ENCODE measurements around the gene KRT72. TPM values are rescaled to one million over a fixed set of nuclear protein-coding genes. Genes with fewer than 3 reads are reported as not detected.
"Not testable (repeated sequence)": the region's sequence is repeated elsewhere in the genome, so short reads cannot be mapped to it uniquely, and the experiment has no call there.

The KRT72 gene
- total RNA-seq, 1 experiment from 2014 or later, result not detected

DNA sequence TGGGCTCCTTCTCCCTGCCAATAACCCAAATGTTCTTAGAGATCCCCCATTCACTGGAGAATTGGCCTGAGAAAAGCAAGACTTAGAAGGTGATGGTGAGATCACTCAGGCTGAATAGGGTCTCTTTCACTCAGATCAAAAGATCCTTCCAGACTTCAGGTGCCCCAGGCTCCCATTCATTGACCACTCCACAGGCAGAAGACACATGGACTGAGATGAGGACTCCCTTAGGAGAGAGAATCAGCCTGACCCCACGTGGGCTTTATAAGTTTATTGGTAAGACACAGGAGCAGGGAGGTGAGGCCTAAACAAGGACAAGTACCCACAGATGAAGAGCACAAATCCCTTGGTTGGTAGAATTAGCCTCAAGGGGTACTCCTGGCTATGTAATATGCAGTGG is 6.1 kb upstream of the KRT72 start:
- no peak for DNase-seq (ENCODE audit: low spot score)

DNA sequence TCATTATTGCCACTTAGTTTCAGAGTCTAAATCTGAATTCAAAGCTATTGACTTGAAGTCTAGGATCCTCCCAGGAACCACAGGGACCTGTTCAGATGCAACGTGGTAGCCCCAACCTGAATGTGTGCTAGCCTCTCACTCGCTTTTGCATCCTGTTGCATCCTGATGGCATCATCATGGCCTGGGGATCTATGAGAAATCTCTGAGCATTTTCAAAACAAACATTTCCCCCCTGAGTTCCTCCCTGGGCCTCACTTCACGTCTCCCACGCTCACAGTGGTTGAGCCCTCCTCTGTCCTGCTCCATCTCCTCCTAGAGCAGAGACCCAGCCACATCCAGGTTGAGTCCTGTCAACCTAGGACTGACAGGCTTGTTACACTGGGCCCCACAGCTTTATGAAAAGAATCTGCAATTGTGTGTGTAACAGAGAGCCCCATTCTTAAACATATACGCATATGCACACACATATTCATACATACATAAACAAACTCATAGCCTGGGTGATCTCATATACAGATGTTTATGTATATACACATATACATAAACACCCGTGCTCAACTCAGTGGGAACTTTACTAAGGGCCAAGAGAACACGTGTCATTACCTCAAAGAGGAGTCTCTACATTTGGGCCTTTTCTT is 5.4 kb upstream of the KRT72 start:
- no peak for DNase-seq (ENCODE audit: low spot score)

DNA sequence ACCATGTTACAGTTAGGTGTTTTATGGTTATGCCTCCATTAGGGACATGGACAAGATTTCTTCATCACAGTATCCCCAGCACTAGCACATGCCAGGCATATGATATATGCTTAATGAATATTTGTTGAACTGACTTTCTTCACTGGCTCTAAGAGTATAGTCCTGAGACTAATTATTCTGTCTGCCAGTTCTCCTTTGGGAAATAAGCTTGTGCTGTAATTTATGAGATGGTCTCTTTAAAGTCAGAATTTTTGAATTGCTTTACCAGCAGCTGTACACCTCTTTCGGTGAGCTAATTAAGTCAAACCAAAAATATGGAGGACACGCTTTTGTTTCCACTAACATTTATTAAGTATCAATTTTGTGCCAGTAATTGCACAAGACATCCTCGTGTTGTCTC is 4.8 kb upstream of the KRT72 start:
- no peak for DNase-seq (ENCODE audit: low spot score)

DNA sequence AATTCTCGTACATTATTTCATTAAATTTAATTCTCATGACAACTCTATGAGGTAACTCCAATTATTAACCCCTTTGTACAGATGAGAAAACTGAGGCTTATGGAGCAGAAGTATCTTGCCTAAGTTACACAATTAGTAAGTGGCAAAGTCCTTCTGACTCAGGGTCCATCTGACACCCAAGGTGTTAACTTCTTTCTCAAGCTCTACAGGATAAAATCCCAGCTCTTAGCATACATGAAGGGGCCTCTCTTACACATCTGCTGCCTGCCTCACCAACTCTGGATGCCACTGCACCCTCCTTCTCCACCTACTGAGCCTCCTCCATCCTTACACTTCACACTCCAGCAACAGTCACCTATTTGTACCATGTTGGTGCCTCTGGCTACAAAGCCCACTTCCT is 4.3 kb upstream of the KRT72 start:
- no peak for DNase-seq (ENCODE audit: low spot score)

DNA sequence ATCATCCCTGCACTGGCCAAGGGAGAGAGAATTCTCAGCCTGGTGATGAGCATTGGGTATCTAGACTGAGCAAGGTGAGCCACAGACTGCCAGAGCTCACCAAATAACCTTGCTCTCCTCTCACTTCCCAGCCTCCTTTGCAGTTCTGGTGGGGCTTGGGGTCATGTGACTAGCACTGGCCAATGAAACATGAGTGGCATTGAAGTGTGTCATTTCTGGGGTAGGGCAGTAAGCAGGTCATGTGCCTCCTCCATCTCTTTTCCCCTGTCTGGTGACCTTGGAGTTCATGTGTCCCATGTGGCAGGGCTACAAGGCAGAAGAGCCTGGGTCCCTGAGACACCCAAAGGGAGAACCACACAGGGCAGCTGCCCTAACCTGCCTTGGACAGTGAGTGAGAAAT is 3.6 kb upstream of the KRT72 start:
- no peak for DNase-seq (ENCODE audit: low spot score)

DNA sequence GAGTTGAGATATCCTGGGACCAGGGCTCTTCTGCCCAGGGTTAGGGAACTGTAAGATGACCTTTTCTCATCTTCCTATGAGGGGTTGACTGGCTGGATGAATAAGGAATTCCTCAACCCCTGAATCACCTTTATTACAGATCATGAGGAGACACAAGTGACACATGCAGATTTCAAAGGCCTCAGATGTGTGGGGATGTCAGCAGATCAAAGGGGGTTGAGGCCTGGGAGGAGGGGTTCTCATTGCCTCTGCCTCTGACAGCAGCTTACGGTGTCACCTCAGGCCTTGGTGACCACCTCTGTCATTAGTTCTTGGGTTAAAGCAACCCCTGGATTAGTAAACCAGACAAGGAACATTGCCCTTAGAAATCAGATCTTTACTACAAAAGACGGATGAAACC is 2.1 kb upstream of the KRT72 start:
- DNase-seq (ENCODE audit: low spot score), result no peak

DNA sequence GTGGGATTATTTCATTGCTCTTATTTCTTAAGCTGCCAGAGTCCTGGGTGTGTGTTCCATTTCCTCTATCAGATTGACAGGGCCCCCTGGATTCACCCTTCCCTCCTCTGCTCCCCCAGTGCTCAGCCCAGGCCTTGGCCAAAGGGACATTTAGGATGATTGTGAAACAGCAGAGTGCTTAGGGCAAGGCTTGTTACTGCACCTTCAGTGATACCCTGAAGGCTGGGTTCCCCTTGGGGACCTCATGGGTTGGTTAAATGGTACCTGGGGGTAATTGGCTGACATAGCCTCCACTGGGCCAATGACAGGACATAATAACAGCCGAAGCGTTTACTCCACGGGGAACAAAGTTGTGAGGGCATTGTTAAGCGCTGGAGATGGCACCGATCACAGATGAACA is 1.3 kb upstream of the KRT72 start:
- DNase-seq (ENCODE audit: low spot score), result no peak

DNA sequence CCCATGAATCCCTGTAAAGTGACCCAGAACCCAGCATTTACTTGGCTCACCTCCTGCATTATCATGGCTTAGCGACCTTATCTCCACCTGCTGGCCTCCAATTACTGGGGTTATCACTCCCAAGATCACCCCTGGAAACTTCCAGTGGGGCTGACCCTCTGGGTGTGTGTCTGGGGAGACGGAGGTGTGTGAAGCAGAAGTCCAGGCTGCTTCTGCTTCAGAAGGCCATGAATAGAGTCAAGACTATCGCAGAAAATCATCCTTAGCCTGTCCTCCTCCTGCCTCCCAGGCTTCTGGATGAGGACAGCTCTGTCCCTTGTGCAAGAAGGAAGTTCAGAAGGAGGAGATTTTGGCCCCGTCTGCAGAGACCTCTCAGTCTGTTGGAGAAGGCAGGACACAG is 408 bp upstream of the KRT72 start:
- no peak for DNase-seq (ENCODE audit: low spot score)

DNA sequence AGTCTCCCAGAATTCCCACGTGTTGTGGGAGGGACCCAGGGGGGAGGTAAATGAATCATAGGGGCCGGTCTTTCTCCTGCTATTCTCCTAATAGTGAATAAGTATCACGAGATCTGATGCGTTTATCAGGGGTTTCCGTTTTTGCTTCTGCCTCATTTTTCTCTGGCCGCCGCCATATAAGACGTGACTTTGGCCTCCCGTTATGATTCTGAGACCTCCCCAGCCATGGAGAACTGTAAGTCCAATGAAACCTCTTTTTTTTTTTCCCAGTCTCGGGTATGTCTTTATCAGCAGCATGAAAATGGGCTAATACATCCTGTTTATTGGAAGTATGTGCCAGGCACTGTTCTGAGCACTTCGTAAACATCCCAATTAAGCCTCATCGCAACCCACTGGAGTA is 788 bp downstream of the KRT72 start:
- no peak for DNase-seq (ENCODE audit: low spot score)

DNA sequence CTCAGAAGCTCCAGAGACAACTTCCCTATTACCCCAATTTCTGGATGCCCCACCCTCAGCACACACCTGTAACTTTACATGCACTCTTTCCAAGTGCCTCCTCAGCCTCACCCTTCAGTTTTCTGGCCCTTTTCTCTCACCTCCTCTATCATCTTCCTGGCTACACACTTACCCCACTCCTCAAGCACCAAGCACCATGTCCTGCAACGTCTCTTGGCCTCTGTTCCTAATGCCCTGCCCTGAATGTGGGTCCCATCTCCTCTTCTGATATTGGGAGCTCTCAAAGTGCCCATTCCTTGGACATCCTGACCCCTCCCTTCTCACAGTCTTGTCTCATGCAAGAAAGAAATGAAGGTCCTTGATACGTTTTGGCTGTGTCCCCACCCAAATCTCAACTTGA is 1.2 kb downstream of the KRT72 start:
- DNase-seq (ENCODE audit: low spot score), result no peak

DNA sequence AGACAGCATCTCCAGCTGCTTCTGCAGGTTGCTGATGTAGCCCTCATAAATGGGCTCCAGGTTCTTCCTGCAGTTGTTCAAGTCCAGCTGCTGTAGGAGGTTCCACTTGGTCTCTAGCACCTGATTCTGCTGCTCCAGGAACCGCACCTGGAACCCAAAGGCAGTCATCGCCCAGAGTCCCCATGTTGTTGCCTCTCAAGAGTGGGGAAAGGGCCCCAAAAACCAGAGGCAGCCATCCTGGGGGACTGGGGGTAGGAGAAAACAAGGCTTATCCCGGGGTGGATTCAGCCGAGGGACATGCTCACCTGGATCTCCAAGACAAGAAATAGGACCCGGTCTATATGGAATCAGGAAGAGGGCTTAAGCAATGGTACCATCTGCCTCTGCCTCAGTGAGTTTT is 2.3 kb downstream of the KRT72 start:
- no peak for DNase-seq (ENCODE audit: low spot score)

DNA sequence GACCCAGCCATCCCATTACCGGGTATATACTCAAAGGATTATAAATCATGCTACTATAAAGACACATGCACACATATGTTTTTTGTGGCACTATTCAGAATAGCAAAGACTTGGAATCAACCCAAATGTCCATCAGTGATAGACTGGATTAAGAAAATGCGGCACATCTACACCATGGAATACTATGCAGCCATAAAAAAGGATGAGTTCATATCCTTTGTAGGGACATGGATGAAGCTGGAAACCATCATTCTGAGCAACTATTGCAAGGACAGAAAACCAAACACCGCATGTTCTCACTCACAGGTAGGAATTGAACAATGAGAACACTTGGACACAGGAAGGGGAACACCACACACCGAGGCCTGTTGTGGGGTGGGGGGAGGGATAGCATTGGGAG is 7.0 kb downstream of the KRT72 start:
- not testable (repeated sequence) for DNase-seq (ENCODE audit: low spot score)

DNA sequence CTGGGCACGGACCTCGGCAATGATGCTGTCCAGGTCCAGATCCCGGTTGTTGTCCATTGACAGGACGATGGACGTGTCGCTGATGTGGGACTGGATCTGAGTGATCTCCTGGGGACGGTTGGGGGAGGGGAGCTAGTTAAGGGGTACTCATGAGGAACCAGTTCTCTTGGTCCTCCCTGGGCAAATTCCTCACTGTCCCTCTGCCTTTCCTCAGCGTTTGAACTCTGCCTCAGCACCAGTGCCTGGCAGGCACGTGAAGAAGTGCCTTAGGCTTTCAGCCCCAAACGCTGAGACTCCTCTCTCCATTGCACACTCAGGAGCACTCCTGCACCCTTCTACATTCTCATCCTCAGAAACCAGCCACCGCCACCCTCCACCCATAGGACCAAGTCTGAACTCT is 9.7 kb downstream of the KRT72 start:
- no peak for DNase-seq (ENCODE audit: low spot score)

DNA sequence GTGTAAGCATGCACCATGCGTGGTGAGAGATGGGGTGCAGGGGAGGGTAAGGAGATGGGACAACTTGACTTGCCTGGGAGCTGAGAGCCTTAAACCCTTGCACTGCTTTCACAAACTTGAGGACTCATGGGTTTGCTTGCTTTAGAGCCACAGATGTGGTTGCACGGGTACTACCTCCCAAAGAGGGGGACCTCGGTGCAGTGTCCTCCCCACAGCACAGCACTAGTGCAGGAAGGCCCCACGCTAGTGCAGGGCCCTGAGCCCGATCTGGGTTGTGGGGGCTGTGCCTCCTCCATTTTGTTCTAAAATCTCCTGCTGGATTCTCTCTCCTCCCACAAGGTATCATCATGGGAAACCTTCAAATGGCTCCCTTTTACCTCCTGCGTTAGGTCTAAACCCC is 11.2 kb downstream of the KRT72 start:
- DNase-seq (ENCODE audit: low spot score), result no peak

DNA sequence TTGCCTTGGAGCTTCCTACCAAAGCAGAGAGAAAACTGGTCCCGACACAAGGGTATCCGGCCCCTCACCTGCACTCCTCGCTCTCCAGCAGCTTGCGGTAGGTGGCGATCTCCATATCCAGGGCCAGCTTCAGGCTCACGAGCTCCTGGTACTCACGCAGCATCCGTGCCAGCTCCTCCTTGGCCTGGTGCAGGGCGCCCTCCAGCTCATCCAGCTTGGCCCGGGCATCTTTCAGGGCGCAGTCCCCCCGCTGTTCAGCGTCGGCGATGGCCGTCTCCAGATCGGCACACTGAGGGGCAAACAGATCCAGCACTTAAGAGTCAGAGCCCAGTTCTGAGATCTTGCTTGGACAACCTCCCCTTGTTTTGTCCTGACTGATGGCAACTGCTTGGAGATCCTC is 13.7 kb downstream of the KRT72 start:
- no peak for DNase-seq (ENCODE audit: low spot score)

DNA sequence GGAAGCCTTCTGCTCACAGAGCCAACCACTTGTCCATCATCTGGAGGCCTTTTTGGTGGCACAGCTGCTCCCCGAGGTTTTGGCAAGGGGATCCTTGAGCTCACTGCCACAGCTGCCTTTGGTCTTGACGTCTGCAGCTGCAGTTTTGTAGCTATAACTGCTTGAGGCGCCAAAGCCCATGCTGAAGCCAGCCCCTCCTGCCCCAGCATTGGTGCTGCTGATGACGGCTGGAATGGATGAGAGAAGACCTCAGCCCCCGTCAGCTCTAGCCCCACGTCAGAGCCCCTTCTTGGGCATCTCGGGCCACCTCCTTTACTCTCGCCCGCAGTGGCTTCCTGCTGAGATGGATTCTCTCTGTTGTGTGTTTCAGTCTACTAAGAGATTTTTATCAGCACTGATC is 15.3 kb downstream of the KRT72 start:
- no peak for DNase-seq (ENCODE audit: low spot score)

DNA sequence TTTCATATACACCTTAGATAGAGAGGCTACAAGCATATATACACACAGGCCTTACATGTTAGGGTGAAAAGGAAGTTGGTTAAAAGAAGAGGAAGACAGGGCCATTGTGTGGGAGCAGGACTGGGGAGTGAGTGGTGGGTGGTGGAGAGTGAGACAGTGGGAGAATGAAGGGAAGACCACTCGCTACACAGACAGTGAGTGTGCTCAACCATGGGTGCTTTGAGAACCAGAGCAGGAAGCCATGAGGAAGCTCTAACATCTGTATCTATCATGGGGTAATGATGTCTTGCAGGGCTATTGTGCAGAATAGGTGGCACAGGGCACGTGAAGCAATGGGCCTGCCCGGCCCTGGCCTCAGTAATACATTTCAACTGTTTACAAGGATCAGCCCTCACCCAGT is 16.2 kb downstream of the KRT72 start:
- no peak for DNase-seq (ENCODE audit: low spot score)

DNA sequence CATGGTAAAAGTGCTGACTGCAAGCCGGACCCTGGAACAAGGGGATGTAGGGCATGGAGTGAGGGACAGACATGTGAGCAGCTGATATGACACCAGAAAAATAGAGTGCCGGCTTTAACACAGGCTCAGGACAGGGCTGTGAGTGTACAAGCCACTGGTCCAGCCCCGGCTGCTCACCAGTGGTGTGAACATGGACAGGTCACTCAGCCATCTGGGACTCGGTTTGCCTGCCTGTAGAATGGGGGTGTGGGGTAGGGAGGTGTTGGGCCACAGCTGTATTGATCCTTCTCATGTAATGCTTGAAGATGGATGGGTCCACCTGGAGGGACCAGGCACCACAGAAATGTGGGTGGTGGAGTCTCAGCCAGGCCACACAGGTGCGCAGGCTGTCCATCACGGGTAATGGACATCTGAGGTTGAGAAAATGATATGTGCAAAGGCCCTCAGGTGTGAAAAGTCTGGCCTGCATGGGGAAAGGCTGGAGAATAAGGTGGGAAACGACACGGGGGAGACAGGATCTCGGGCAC is 17.0 kb downstream of the KRT72 start:
- no peak for DNase-seq (ENCODE audit: low spot score)

DNA sequence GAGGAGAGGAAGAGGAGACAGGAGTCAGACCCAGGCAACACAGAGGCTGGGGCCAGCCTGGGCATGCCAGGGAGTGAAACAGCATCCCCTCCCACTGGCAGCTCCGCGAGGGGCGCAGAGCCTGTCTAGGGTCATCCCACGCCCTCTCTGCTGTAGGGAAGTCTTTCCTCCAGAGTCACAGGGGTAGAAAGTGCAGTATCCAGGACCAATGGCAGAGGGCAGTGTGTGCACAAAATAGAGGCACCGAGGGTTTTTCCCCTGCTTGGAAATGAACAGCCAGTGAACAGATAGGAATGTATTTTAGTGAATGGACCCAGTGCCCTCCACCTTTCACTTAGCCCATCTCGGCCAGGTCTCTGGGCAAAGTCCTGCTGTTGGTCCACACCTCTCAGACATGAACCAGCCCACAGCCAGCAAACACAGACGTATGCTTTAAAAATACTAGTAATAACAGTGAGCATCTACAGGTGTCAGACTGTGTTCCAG is 18.2 kb downstream of the KRT72 start:
- DNase-seq (ENCODE audit: low spot score), result peak; percentile 59

DNA sequence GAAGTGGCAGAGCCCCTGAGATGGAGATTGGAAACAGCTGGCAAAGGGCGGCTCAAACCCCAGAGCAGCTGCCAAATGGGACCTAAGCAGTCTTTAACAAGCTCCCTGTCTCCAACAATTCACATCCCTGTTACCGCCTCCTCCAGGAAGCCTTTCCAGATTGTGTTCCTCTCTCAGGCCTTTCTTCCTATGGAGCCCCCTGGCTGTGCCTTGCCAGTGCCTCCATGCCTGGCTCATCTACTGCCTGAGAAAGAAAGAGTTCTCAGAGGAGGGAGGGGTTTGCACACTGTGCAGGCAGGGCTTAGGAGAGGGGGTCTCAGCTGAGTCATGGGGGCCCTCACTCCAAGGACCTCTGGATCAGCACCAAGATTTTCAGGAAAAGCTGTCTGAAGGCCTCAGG is 18.8 kb downstream of the KRT72 start:
- no peak for DNase-seq (ENCODE audit: low spot score)

DNA sequence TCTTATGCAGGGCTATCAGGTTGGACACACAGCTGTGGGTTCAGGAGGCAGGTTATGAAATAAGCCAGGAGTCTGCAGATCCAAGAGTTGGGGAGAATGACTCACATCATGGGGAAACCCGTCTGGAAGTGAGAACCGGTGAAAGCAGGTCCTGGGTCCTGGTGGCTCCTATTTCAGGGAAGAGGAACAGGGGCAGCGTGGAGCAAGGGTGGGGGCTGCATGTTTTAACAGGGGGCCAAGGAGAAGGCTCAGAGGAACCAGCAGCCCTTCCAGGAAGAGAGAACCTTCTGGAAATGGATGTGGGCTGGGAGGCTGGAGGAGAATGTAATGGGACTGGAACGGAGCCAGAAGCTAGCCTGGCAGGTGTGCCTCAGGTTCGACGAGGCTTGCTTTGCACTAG is 19.8 kb downstream of the KRT72 start:
- peak; percentile 16 for DNase-seq (ENCODE audit: low spot score)

DNA sequence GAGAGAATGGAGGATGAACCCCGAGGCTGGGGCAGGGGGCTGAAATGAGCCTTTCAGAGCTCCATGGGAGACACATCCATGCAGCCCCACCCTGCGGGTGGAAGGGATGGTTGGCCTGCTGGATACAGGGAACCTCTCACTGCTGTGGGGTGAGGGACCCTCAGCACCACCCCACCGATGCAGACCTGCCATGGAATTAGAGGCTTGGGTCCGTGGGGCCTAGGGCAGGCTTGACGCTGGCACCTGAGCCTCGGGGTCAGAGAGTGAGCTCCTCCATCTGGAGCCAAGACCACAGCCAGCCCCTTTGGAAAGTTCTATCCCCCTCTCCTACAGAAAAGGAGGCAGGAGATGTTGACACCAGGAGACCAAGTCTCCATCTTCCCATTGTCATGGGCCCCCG is 20.2 kb downstream of the KRT72 start:
- no peak for DNase-seq (ENCODE audit: low spot score)

DNA sequence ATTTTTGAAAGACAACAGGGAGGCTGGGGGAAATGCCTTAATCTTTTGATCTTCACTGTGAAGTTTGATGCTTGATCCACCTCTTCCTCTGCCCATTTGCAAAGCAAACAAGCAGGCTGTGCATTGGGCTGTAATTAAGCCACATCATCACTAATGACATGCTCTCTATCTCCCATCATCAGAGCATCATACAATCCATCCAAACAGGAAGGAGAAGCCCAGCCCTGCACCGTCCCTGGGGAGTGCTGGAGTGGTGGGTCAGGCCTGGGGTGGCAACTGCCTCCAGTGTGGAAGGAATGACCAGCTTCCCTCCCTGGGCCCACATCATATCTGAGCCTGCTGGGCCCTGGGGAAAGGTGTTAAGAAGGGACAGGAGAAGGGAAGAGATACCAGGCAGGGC is 20.8 kb downstream of the KRT72 start:
- DNase-seq (ENCODE audit: low spot score), result no peak
